ENCODE results near the gene GPR22. TPM values are rescaled to one million over a fixed set of nuclear protein-coding genes. Genes with fewer than 3 reads are reported as not detected.

The GPR22 gene
- polyA plus RNA-seq, 3 donors = 0.18 TPM; not detected in 2

DNA sequence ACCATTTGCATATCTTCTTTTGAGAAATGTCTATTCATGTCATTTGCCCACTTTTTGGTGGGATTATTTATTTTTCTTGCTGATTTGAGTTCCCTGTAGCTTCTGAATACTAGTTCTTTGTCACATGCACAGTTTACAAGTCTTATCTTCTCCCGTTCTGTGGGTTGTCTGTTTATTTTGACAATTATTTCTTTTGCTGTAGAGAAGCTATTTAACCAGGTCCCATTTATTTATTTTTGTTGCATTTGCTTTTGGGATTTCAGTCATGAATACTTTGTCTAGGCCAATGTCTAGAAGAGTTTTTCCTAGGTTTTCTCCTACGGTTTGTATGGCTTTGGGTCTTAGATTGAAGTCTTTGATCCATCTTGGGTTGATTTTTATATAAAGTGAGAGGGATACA, 32.9 kb downstream of the GPR22 start:
- Histone ChIP-seq H3K36me3 (replicated peaks in 1 of 2; ENCODE audit: control insufficient read depth in 1 of 2, insufficient read depth in 2 of 2, low read length in 2 of 2) (peaks cover 4 to 12% of the 10 kb centered on the region in 2 donors), H3K27ac (ENCODE audit: low read depth in 1 of 2, low read length in 2 of 2) (no peak overlapping the region), H3K4me2 (replicated peaks; ENCODE audit: extremely low read depth, low read length, poor library complexity, severe bottlenecking) (no peak overlapping the region), H3K4me1 (ENCODE audit: control insufficient read depth in 1 of 2, insufficient read depth in 2 of 2, low read length in 2 of 2) (peaks cover 9 to 11% of the 10 kb centered on the region in 2 donors), H3K27me3 (ENCODE audit: control insufficient read depth in 2 of 2, insufficient read depth in 2 of 2, low read length in 2 of 2) (no peaks in the 10 kb centered on the region), H3K9me3 (replicated peaks in 1 of 2; ENCODE audit: control insufficient read depth in 1 of 2, insufficient read depth in 1 of 2, low read length in 2 of 2) (no peaks in the 10 kb centered on the region), H2AFZ (ENCODE audit: insufficient read depth, low read depth, low read length, poor library complexity, severe bottlenecking) (no peak overlapping the region), H3K9ac (ENCODE audit: insufficient read depth, low read length, poor library complexity, severe bottlenecking) (no peak overlapping the region), H3K4me3 (replicated peaks in 1 of 3; ENCODE audit: low read depth in 2 of 3, low read length in 3 of 3) (no peak overlapping the region), H3K79me2 (ENCODE audit: insufficient read depth, low read length) (no peaks in the 10 kb centered on the region), H4K20me1 (ENCODE audit: insufficient read depth, low read length) (peaks cover 16% of the 10 kb centered on the region)
- DNase-seq = no peak
- TF ChIP-seq CTCF (IDR thresholded peaks at IDR 0.05) = no peak
- Mint-ChIP-seq H3K9me3 (peaks cover 0 to under 1% (median 0%) of the 10 kb centered on the region in 7 donors), H3K4me1 (peaks cover 18% of the 10 kb centered on the region), H3K36me3 (peaks cover 11 to 16% of the 10 kb centered on the region in 2 donors), H3K27me3 (ENCODE audit: low read depth in 3 of 3) (no peaks in the 10 kb centered on the region), H3K4me3 (no peak overlapping the region), H3K27ac (no peak overlapping the region)
- WGBS (ENCODE audit: insufficient coverage) = no CpG with 5 or more reads among the region's 2 CpGs
- intact Hi-C loops (cut with micrococcal nuclease) = no loop called here

GRCh38 chr7:107503687-107504086, 33.8 kb downstream of the GPR22 start:
- H3K4me3 ChIP-seq (replicated peaks in 1 of 3; ENCODE audit: low read depth in 2 of 3, low read length in 3 of 3) = no peak overlapping the region
- Mint-ChIP-seq H3K4me1 (peaks cover 21% of the 10 kb centered on the region), H3K27ac (no peak overlapping the region), H3K9me3 (peaks cover 0 to 3% (median 1%) of the 10 kb centered on the region in 7 donors), H3K36me3 (peaks cover 12 to 19% of the 10 kb centered on the region in 2 donors), H3K27me3 (ENCODE audit: low read depth in 3 of 3) (no peaks in the 10 kb centered on the region), H3K4me3 (no peak overlapping the region)
- TF ChIP-seq CTCF (IDR thresholded peaks at IDR 0.05) = no peak
- H3K27ac ChIP-seq (ENCODE audit: low read depth in 1 of 2, low read length in 2 of 2) = no peak overlapping the region
- H3K4me1 ChIP-seq (ENCODE audit: control insufficient read depth in 1 of 2, insufficient read depth in 2 of 2, low read length in 2 of 2) = peaks cover 9 to 11% of the 10 kb centered on the region in 2 donors
- H4K20me1 ChIP-seq (ENCODE audit: insufficient read depth, low read length) = peaks cover 12% of the 10 kb centered on the region
- H3K4me2 ChIP-seq (replicated peaks; ENCODE audit: extremely low read depth, low read length, poor library complexity, severe bottlenecking) = no peak overlapping the region
- H2AFZ ChIP-seq (ENCODE audit: insufficient read depth, low read depth, low read length, poor library complexity, severe bottlenecking) = no peak overlapping the region
- no peaks in the 10 kb centered on the region for H3K27me3 ChIP-seq (ENCODE audit: control insufficient read depth in 2 of 2, insufficient read depth in 2 of 2, low read length in 2 of 2)
- no peaks in the 10 kb centered on the region for H3K79me2 ChIP-seq (ENCODE audit: insufficient read depth, low read length)
- peaks cover 4 to 12% of the 10 kb centered on the region in 2 donors for H3K36me3 ChIP-seq (replicated peaks in 1 of 2; ENCODE audit: control insufficient read depth in 1 of 2, insufficient read depth in 2 of 2, low read length in 2 of 2)
- intact Hi-C loops (cut with micrococcal nuclease) = no loop called here
- peaks cover 0 to 4% of the 10 kb centered on the region in 2 donors for H3K9me3 ChIP-seq (replicated peaks in 1 of 2; ENCODE audit: control insufficient read depth in 1 of 2, insufficient read depth in 1 of 2, low read length in 2 of 2)
- H3K9ac ChIP-seq (ENCODE audit: insufficient read depth, low read length, poor library complexity, severe bottlenecking) = no peak overlapping the region
- DNase-seq = no peak
